Epithelial cell of esophagus (primary cell): ENCODE results near the gene SERPINA1.
"Not testable (repeated sequence)": the region's sequence is repeated elsewhere in the genome, so short reads cannot be mapped to it uniquely, and the experiment has no call there.

Experiments used
- DNase-seq: peaks from one replicate; pipeline ENCODE4 v3.0.0; 2010; ENCODE audit warnings: low read depth
- H3K4me3 ChIP-seq: 2 replicates; pipeline ENCODE4 v1.5.1; 2011; ENCODE audit warnings: mild to moderate bottlenecking, low read length, control low read depth
- CTCF ChIP-seq: IDR thresholded peaks from 2 replicates; pipeline ENCODE4 v1.5.1; 2011; ENCODE audit warnings: low read depth, mild to moderate bottlenecking, low read length, control low read depth, inconsistent platforms; ENCODE audit not compliant: insufficient read depth; ENCODE audit errors: missing control alignments

Gene SERPINA1

GRCh38 chr14:94362614-94363133 lies 25.7 kb downstream of the SERPINA1 start:
- TF ChIP-seq CTCF, result no peak
- no peak overlapping the region for H3K4me3 ChIP-seq
- no peak for DNase-seq

GRCh38 chr14:94361682-94362081 lies 26.7 kb downstream of the SERPINA1 start:
- H3K4me3 ChIP-seq, result no peak overlapping the region
- no peak for DNase-seq
- TF ChIP-seq CTCF, result no peak

GRCh38 chr14:94360945-94361565 lies 27.3 kb downstream of the SERPINA1 start:
- no peak overlapping the region for H3K4me3 ChIP-seq
- no peak for DNase-seq
- TF ChIP-seq CTCF, result no peak

GRCh38 chr14:94357166-94357565 lies 31.2 kb downstream of the SERPINA1 start:
- TF ChIP-seq CTCF, result no peak
- no peak overlapping the region for H3K4me3 ChIP-seq
- no peak for DNase-seq

- H3K4me3 ChIP-seq, result no peak overlapping the region
- DNase-seq, result no peak
- TF ChIP-seq CTCF, result no peak
Measured at GRCh38 chr14:94356379-94357056, 31.9 kb downstream of the SERPINA1 start.

GRCh38 chr14:94355191-94355794 lies 33.1 kb downstream of the SERPINA1 start:
- peak; percentile 69 for TF ChIP-seq CTCF
- no peak overlapping the region for H3K4me3 ChIP-seq
- peak; percentile 77 for DNase-seq

- DNase-seq, result no peak
- H3K4me3 ChIP-seq, result no peak overlapping the region
- TF ChIP-seq CTCF, result no peak
Measured at GRCh38 chr14:94354638-94355185, 33.7 kb downstream of the SERPINA1 start.

- peak; percentile 27 for DNase-seq
- not testable (repeated sequence) for H3K4me3 ChIP-seq
Measured at GRCh38 chr14:94354190-94354589, 34.2 kb downstream of the SERPINA1 start.
